HCT116 (cell line): ENCODE data around the gene DDX28. TPM values are rescaled to one million over a fixed set of nuclear protein-coding genes. Genes with fewer than 3 reads are reported as not detected.

Experiments used
- ATAC-seq: fragments of 200-7000 bp; cut with Tn5 transposase; 2 replicates; pipeline ENCODE4 v1.9.1; 2020; ENCODE audit warnings: mild to moderate bottlenecking, moderate library complexity
- BruUV-seq: library from RNA; stranded (reverse); fragments of 400-500 nt; replicated peaks from 2 replicates; lab custom pipeline; 2021; lab: Mats Ljungman, UMichigan
- CTCF ChIA-PET: fragments of 300-600 bp; sonication (Branson Sonifier 250); formaldehyde crosslinking; loops from one replicate; lab custom pipeline; 2021; ENCODE audit warnings: antibody characterized with exemption; lab: Charles Lee
- POLR2A ChIA-PET: fragments of 300-600, 350-600 bp; sonication (Branson Sonifier 250); formaldehyde crosslinking; loops from one replicate; lab custom pipeline; 2021; ENCODE audit warnings: antibody characterized with exemption; lab: Charles Lee
- RAD21 ChIA-PET, 2 experiments: fragments of 300-600 bp; sonication (Branson Sonifier 250); formaldehyde crosslinking; loops; one replicate each; lab custom pipeline; 2023; ENCODE audit warnings: low total read pairs in 2 of 2; ENCODE audit not compliant: uncharacterized antibody in 2 of 2, unreplicated experiment in 2 of 2, low non-redundant PET in 1 of 2; lab: Charles Lee
- DNase-seq: peaks from one replicate; pipeline ENCODE4 v3.0.0-alpha.2; 2010; ENCODE audit warnings: low read depth, low spot score
- H2AFZ ChIP-seq: fragments of 200-600 bp; shearing (Covaris generic), sonication (generic); 2 replicates; pipeline ENCODE4 v1.6.1; 2017; ENCODE audit warnings: low read depth, mixed run types, mixed read lengths, antibody characterized with exemption, low read length; ENCODE audit not compliant: poor library complexity, severe bottlenecking
- H3K27ac ChIP-seq: 2 replicates; pipeline ENCODE4 v1.5.1; 2012; ENCODE audit warnings: low read depth, low read length
- H3K27me3 ChIP-seq: fragments of 200-600 bp; sonication (generic); 2 replicates; pipeline ENCODE4 v1.6.1; 2016; ENCODE audit warnings: mixed run types, low read length, mixed read lengths; ENCODE audit not compliant: insufficient read depth
- H3K36me3 ChIP-seq, 2 experiments: fragments of 200-500 bp in 1 of 2; fragments of 200-600 bp in 1 of 2; sonication (Bioruptor generic) in 1 of 2; sonication (generic) in 1 of 2; 2 replicates each; pipeline versions ENCODE4 v1.5.1 to v1.6.1; 2014 to 2016; ENCODE audit warnings: low read length in 2 of 2, inconsistent platforms in 1 of 2, mixed read lengths in 1 of 2, mixed run types in 1 of 2; ENCODE audit not compliant: insufficient read depth in 2 of 2, control insufficient read depth in 1 of 2
- H3K4me1 ChIP-seq, 2 experiments: fragments of 200-600 bp in 1 of 2; sonication (generic) in 1 of 2; 2 replicates each; pipeline versions ENCODE4 v1.5.1 to v1.6.1; 2012 to 2017; ENCODE audit warnings: low read length in 2 of 2, inconsistent platforms in 1 of 2, mild to moderate bottlenecking in 1 of 2, mixed read lengths in 1 of 2, mixed run types in 1 of 2, moderate library complexity in 1 of 2; ENCODE audit not compliant: insufficient read depth in 2 of 2, control insufficient read depth in 1 of 2
- H3K4me2 ChIP-seq: fragments of 200-600 bp; sonication (generic); 2 replicates; pipeline ENCODE4 v1.6.1; 2017; ENCODE audit warnings: mixed run types, low read length, mixed read lengths
- H3K4me3 ChIP-seq, 2 experiments: fragments of 200-600 bp in 1 of 2; sonication (generic) in 1 of 2; replicated peaks in 1 of 2; 2 replicates each; pipeline ENCODE4 v1.5.1; 2011 to 2016; ENCODE audit warnings: low read length in 2 of 2, control low read depth in 1 of 2, low read depth in 1 of 2, mild to moderate bottlenecking in 1 of 2, mixed read lengths in 1 of 2, mixed run types in 1 of 2
- H3K79me2 ChIP-seq: fragments of 200-600 bp; sonication (generic); 2 replicates; pipeline ENCODE4 v1.6.1; 2017; ENCODE audit warnings: mild to moderate bottlenecking, mixed run types, low read length, moderate library complexity, mixed read lengths; ENCODE audit not compliant: insufficient read depth
- H3K9ac ChIP-seq: fragments of 200-600 bp; sonication (generic); 2 replicates; pipeline ENCODE4 v1.6.1; 2016; ENCODE audit warnings: low read length, mixed read lengths
- H3K9me2 ChIP-seq: fragments of 200-600 bp; sonication (generic), shearing (Covaris generic); 2 replicates; pipeline ENCODE4 v1.6.1; 2017; ENCODE audit warnings: mixed run types, mild to moderate bottlenecking, moderate library complexity; ENCODE audit not compliant: insufficient read depth
- H3K9me3 ChIP-seq, 2 experiments: fragments of 200-500 bp in 1 of 2; fragments of 200-600 bp in 1 of 2; sonication (Bioruptor generic) in 1 of 2; sonication (generic) in 1 of 2; 2 replicates each; pipeline ENCODE4 v1.6.1; 2014 to 2017; ENCODE audit warnings: low read length in 2 of 2, mixed read lengths in 2 of 2, inconsistent platforms in 1 of 2, low read depth in 1 of 2, mild to moderate bottlenecking in 1 of 2, mixed run types in 1 of 2, moderate library complexity in 1 of 2; ENCODE audit not compliant: control insufficient read depth in 1 of 2, insufficient read depth in 1 of 2
- H4K20me1 ChIP-seq: fragments of 200-600 bp; sonication (generic), shearing (Covaris generic); 2 replicates; pipeline ENCODE4 v1.6.1; 2017; ENCODE audit warnings: mixed run types, mild to moderate bottlenecking, moderate library complexity; ENCODE audit not compliant: insufficient read depth
- CBX3 ChIP-seq: IDR thresholded peaks from 2 replicates; pipeline ENCODE4 v1.6.1; 2012; ENCODE audit warnings: low read depth
- EGR1 ChIP-seq: IDR thresholded peaks from 2 replicates; pipeline ENCODE4 v1.6.1; 2012; ENCODE audit warnings: low read depth
- FOSL1 ChIP-seq: IDR thresholded peaks from 2 replicates; pipeline ENCODE4 v1.6.1; 2012; ENCODE audit warnings: low read depth
- POLR2A ChIP-seq: IDR thresholded peaks from 2 replicates; pipeline ENCODE4 v1.7.0; 2011; ENCODE audit warnings: borderline replicate concordance; ENCODE audit not compliant: insufficient read depth, insufficient read length; ENCODE audit errors: extremely low read depth
- RAD21 ChIP-seq: IDR thresholded peaks from 2 replicates; pipeline ENCODE4 v1.6.1; 2012; ENCODE audit warnings: low read depth, mild to moderate bottlenecking
- REST ChIP-seq: IDR thresholded peaks from 2 replicates; pipeline ENCODE4 v1.6.1; 2012; ENCODE audit warnings: low read depth
- ZFX ChIP-seq: fragments of 450-650 bp; IDR thresholded peaks from 2 replicates; pipeline ENCODE4 v1.6.1; 2017
- ZNF274 ChIP-seq: fragments of 200-500 bp; sonication (Bioruptor generic); IDR thresholded peaks from 2 replicates; pipeline ENCODE4 v1.6.1; 2014; ENCODE audit warnings: mild to moderate bottlenecking, low read depth, low read length, inconsistent platforms
- intact Hi-C: fragments of 100-400 bp; cut with micrococcal nuclease; formaldehyde crosslinking; loops from 2 replicates; pipeline ENCODE4 v1.10.0; 2022
- total RNA-seq: library from RNA; stranded (reverse); gene quantifications from one replicate; pipeline ENCODE4 v1.2.1, GENCODE V29; 2021; ENCODE audit not compliant: unreplicated experiment

The DDX28 gene
- total RNA-seq, 1 experiment from 2014 or later, result 13.8 TPM

DNA sequence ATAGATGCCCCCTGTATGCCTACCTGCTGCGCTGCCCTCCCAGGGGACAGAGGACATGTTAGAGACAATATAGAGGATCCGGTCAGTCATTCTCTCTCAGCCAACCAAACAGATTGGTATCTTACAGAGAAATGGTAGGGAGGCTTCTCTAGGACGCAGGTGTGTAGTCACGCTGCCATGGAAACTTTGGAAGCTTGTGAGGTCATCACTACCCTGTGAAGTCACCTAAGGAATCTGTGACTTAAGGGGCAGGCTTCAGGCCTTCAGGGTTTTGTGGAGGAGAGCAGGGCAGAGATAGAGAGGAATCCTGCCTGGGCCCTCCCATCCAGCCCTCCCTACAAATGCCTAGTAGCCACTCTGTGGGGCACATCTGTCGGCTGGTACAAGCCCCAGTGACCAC, 7.4 kb downstream of the DDX28 start, which contains the start of gene DPEP2NB:
TSS of gene DPEP2NB (minus strand) at position 231 of the 400 bp plus-strand sequence. CDS start at position 90, 141 bp downstream.
- no peak within 1 kb of the TSS for H3K9ac ChIP-seq
- ChIA-PET CTCF (no interaction called here), RAD21 (no interaction called here), POLR2A (no interaction called here)
- no peak within 1 kb of the TSS for H3K27ac ChIP-seq
- TF ChIP-seq ZNF274, result no peak
- TF ChIP-seq CBX3, result no peak
- no peak for TF ChIP-seq POLR2A
- no peak for TF ChIP-seq FOSL1
- no peak for TF ChIP-seq RAD21
- TF ChIP-seq ZFX, result no peak
- TF ChIP-seq REST, result no peak
- no peak for TF ChIP-seq EGR1
- BruUV-seq, result no TSS peak
- no peaks in the 10 kb centered on the region for H3K27me3 ChIP-seq
- H4K20me1 ChIP-seq, result no peaks in the 10 kb centered on the region
- H3K9me2 ChIP-seq, result no peaks in the 10 kb centered on the region
- H3K9me3 ChIP-seq, result no peaks in the 10 kb centered on the region
- H3K4me3 ChIP-seq, result no peak within 1 kb of the TSS
- peak within 1 kb of the TSS; percentile 37 for H3K4me2 ChIP-seq
- no peaks in the 10 kb centered on the region for H3K79me2 ChIP-seq
- intact Hi-C loops, result no loop called here
- no peaks in the 10 kb centered on the region for H3K36me3 ChIP-seq
- H3K4me1 ChIP-seq, result peaks cover 0 to 14% of the 10 kb centered on the region in 2 experiments; a peak in 3 of 4 replicates
- DNase-seq (no peak), ATAC-seq (no peak)
- H2AFZ ChIP-seq, result peak within 1 kb of the TSS; percentile 7
